GM12801 (cell line): ENCODE data around the gene SYNGR3.

Experiments used
- CTCF ChIP-seq: IDR thresholded peaks from one replicate; pipeline ENCODE4 v1.5.1; 2011; ENCODE audit warnings: control low read depth; ENCODE audit not compliant: insufficient read length; ENCODE audit errors: extremely low read depth

SYNGR3 gene

GRCh38 chr16:1973461-1974156, 16.2 kb upstream of the SYNGR3 start:
- TF ChIP-seq CTCF = no peak

- no peak for TF ChIP-seq CTCF
Measured at GRCh38 chr16:1974157-1975070, 15.4 kb upstream of the SYNGR3 start.

- TF ChIP-seq CTCF = no peak
Measured at GRCh38 chr16:1975432-1976215, 14.1 kb upstream of the SYNGR3 start.

- TF ChIP-seq CTCF = no peak
Measured at GRCh38 chr16:1976216-1976520, 13.6 kb upstream of the SYNGR3 start.

- no peak for TF ChIP-seq CTCF
Measured at GRCh38 chr16:1976951-1977874, 12.6 kb upstream of the SYNGR3 start.

GRCh38 chr16:1977875-1978268, 11.9 kb upstream of the SYNGR3 start:
- TF ChIP-seq CTCF = no peak
